NCI-H446 (cell line): ENCODE measurements around the gene SPATA6L.

Experiments
- DNase-seq, 2 experiments: peaks; one replicate each; lab custom pipeline; 2025; lab: John Stamatoyannopoulos, UW

SPATA6L gene

DNA sequence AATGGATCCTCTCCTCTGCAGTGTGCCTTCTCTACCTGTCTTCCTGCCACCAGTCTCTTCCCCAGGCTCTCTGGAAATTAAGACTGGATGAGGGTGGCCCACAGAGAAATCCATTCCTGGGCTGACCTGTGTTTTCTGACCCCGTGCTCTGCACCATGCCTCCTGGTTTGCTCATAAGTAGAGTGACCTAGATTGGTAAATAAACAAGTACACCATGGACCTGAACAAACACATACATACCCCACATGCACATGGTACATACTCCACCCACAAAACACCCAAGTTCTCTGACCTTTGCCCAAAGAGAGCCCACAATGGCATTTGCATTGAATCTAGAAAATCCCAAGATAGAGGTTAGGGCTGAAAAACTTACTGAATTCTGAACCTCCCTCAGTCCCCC is 81.6 kb downstream of the SPATA6L start:
- no peak for DNase-seq

- no peak for DNase-seq
These were observed 83.3 kb downstream of the SPATA6L start for GRCh38 chr9:4583001-4583400.

GRCh38 chr9:4581861-4582565 is 84.3 kb downstream of the SPATA6L start:
- DNase-seq, result no peak

- no peak for DNase-seq
These were observed 85.1 kb downstream of the SPATA6L start for GRCh38 chr9:4581035-4581760.

GRCh38 chr9:4579001-4579400 is 87.3 kb downstream of the SPATA6L start:
- peak; percentile 34 to 70 for DNase-seq

GRCh38 chr9:4576448-4576847 is 89.8 kb downstream of the SPATA6L start:
- no peak for DNase-seq

DNA sequence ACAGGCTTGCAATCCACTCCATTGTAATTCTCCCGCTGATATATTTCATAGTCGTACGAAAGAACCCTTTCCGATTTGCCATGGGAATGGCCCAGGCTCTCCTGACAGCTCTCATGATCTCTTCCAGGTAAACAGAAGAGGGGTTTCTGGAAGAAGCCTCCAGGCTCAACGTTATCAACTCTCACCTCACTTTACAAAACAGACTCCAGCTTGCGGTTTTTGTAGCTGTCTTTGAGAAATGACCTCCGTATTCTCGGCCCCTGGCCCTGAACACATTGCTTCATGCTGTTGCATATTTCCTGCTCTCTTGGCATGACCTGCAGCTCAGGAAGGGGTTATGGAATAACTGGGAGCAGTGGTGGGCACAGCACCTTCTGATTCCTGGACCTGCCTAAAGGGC is 90.3 kb downstream of the SPATA6L start:
- no peak for DNase-seq

DNA sequence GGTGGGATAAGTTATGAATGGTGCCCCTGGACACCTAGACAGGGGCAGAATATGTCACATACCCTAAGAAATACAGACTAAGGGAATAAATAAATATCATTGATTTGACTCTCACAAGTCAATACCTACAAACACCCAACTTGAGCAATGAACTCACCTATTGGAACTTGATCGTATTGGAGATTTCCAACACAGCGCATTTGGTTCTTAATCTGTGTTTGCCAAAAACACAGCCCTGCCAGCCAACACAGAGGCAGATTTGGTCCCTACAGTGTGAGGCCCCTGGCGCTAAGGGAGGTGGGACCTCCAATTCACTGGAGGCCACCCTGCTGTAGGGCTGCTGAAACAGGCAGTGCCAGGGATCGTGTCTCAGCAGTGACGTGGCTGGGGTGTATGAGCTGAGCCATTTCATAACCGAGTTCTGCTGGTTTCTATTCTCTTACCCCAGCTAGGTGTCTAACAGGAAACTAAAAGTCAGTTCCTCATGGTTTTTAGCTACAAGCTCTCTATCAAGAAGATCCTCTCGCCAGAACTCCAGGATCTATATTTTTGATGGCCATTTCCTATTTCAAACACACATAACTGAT is 91.5 kb downstream of the SPATA6L start:
- DNase-seq, result no peak

GRCh38 chr9:4573634-4574389 is 92.5 kb downstream of the SPATA6L start:
- peak in 1 of 2 experiments; percentile 24 for DNase-seq

- no peak for DNase-seq
These were observed 93.1 kb downstream of the SPATA6L start for GRCh38 chr9:4573176-4573575.

- no peak for DNase-seq
These were observed 94.0 kb downstream of the SPATA6L start for GRCh38 chr9:4572184-4572826.

DNA sequence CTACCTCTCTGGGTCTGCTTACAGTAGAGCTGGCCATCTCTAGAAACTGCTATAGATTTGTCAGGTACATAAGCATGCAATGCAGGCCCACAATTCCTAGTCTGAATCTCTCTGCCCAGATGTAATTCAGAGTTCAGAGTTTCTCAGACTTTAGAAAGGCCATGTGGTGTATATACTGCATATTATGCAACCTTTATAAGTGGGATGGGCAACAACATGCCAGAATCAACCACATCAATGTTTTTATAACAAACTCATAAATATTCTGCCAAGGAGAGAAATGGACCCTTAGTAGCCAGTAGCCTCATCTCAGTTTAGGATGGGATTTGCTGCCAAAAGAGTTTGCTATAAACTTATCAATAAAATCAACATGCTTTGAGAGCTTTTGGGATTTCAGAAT is 97.2 kb downstream of the SPATA6L start:
- DNase-seq, result no peak

- DNase-seq, result no peak
These were observed 98.7 kb downstream of the SPATA6L start for GRCh38 chr9:4567601-4568000.

GRCh38 chr9:4566806-4567205 is 99.5 kb downstream of the SPATA6L start:
- no peak for DNase-seq

- DNase-seq, result no peak
These were observed 103.2 kb downstream of the SPATA6L start for GRCh38 chr9:4563105-4563504.

DNA sequence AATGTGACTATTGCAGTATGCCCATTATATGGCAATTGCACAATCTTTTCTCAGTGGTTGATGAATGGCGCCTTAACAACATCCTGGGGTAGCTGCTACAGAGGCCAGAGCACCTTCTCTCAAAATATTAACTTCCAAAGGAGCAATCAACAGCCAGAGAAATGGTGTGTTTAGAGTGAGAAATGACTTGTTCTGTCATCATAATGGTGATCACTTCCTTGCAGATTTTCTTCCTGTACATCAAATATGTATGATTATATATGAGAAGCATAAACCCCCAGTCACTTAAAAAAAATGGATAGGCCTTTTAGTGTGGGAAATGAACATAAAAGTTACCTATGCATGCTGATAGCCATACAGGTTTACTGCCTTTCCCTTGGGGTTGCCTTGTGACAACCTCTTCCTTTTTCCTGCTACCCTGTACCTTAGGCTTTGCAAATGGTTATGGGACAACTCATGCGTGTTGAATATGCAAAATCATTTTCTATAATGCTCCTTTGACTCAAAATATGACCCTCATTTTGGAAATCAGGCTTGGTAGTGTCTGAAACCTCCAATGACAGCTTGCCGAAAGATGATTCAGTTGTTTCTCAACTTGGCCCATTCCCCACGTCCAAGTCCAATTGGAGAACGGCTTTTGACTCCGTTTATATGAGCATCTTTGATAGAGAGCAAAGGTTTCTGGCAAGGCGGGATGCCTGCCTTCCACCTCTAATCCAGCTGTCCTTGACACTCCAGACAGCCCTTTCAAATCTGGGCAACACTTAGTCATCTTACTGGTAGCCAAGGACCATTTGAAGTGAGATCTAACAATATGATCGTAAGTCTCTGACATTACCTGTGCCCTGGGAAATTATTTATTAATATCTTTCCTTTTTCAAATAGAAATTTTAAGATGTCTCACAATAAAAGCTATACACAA is 106.8 kb downstream of the SPATA6L start:
- DNase-seq, result no peak

GRCh38 chr9:4558371-4558998 is 107.8 kb downstream of the SPATA6L start:
- no peak for DNase-seq

DNA sequence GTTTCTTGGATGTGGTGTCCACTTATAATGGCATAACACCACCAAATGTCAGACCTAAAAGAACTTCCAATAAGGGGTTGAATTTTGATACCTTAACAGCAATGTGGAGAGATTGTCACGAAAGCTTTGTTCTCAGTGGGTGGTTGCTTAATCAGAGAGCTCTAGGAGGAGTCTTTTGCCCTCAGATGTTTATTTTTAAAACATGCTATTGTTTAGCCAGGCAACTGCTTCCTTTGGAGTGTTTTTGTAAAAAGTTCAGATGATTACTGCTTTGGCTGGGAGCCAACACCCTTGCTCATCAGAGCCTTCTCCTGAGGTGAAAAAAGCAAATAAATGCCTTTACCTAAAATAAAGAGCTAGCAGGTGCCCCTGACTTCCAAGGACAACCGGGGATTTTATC is 111.0 kb downstream of the SPATA6L start:
- no peak for DNase-seq

GRCh38 chr9:4553951-4554381 is 112.3 kb downstream of the SPATA6L start:
- DNase-seq, result peak in 1 of 2 experiments; percentile 28

DNA sequence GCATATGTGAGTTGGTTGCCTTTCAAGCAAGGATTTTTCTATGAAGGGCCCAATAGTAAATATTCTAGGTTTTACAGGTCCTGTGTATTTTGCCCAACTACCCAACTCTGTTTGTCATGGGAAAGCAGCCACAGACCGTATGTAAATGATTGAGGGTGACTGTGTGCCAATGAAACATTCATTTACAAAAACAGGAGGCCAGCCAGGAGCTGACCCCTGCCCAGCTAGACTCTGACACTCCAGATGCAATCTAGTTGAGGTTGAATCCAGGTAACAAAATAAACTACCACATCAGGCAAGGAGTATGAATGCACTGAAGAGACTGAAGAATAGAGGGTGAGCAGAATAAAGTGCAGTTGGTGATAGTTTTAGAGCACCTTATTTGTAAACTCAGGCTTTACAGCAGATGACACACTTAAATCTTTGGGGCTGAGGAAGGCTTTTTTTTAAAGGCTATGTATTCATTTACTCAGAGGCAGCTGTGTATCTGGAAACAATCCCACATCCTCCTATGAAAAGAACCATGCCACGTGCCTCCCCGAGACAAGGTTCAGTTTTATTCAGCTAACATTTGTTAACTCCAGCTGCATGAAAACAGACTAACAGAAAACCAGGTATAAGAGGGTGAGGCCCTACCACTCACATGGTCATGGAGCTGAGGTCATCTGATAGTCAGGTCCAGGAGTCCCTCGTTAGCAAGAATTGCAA is 115.3 kb downstream of the SPATA6L start:
- DNase-seq, result no peak
